HepG2 (cell line): ENCODE results near the gene DIO1. TPM values are rescaled to one million over a fixed set of nuclear protein-coding genes. Genes with fewer than 3 reads are reported as not detected.

Experiments used
- ATAC-seq: fragments of 200-7000 bp; cut with Tn5 transposase; 3 replicates; pipeline ENCODE4 v1.9.1; 2020; ENCODE audit warnings: mild to moderate bottlenecking, moderate library complexity
- BruUV-seq: library from RNA; stranded (reverse); fragments of 400-500 nt; replicated peaks from 2 replicates; lab custom pipeline; 2021; lab: Mats Ljungman, UMichigan
- CTCF ChIA-PET: fragments of 300-600 bp; formaldehyde crosslinking; extraction: SDS; loops from one replicate; lab custom pipeline; 2021; ENCODE audit warnings: low total read pairs, inconsistent platforms, low intra/inter-chr PET ratio; lab: Yijun Ruan, JAX
- POLR2A ChIA-PET: fragments of 350-600 bp; sonication (Branson Sonifier 250); formaldehyde crosslinking; loops from one replicate; lab custom pipeline; 2020; ENCODE audit warnings: antibody characterized with exemption, inconsistent platforms; lab: Yijun Ruan, JAX
- DNase-seq: peaks from one replicate; pipeline ENCODE4 v3.0.0-alpha.2; 2015; ENCODE audit warnings: low spot score
- FAIRE-seq: peaks from 3 replicates; lab custom pipeline; 2011; peaks lifted over from hg19 to GRCh38; lab: Jason Lieb, UNC
- H2AFZ ChIP-seq: one replicate; pipeline ENCODE4 v1.6.1; 2011; ENCODE audit warnings: low read length, inconsistent platforms
- H3K27ac ChIP-seq: fragments of 300-600 bp; 3 replicates; pipeline ENCODE4 v1.8.0; 2011; ENCODE audit warnings: mixed run types, mild to moderate bottlenecking, mixed read lengths, low read length, inconsistent platforms; ENCODE audit not compliant: insufficient read depth; ENCODE audit errors: extremely low read length
- H3K27me3 ChIP-seq, 2 experiments: fragments of 200-600 bp in 1 of 2; 2 replicates in 1 of 2; 3 replicates in 1 of 2; pipeline versions ENCODE4 v1.6.0 to v1.8.0; 2011; ENCODE audit warnings: low read length in 2 of 2, mild to moderate bottlenecking in 2 of 2, moderate library complexity in 2 of 2, inconsistent platforms in 1 of 2; ENCODE audit not compliant: insufficient read depth in 2 of 2, control insufficient read depth in 1 of 2
- H3K36me3 ChIP-seq, 2 experiments: fragments of 200-600 bp in 1 of 2; replicated peaks in 1 of 2; 2 replicates in 1 of 2; 3 replicates in 1 of 2; pipeline versions ENCODE4 v1.5.1 to v1.8.0; 2011; ENCODE audit warnings: low read length in 2 of 2, inconsistent platforms in 1 of 2; ENCODE audit not compliant: insufficient read depth in 2 of 2, control insufficient read depth in 1 of 2
- H3K4me1 ChIP-seq: 2 replicates; pipeline ENCODE4 v1.5.1; 2012; ENCODE audit warnings: low read length, inconsistent platforms; ENCODE audit not compliant: insufficient read depth
- H3K4me2 ChIP-seq: 2 replicates; pipeline ENCODE4 v1.6.0; 2011; ENCODE audit warnings: low read depth, low read length, inconsistent platforms
- H3K4me3 ChIP-seq, 3 experiments: fragments of 200-600 bp in 1 of 3; sonication (generic), shearing (Covaris generic) in 1 of 3; replicated peaks in 1 of 3; 2 replicates each; pipeline ENCODE4 v1.5.1; 2011 to 2016; ENCODE audit warnings: low read length in 3 of 3, inconsistent platforms in 2 of 3, low read depth in 2 of 3, mild to moderate bottlenecking in 2 of 3, control low read depth in 1 of 3, mixed read lengths in 1 of 3; ENCODE audit not compliant: insufficient read depth in 1 of 3
- H3K79me2 ChIP-seq: one replicate; pipeline ENCODE4 v1.6.1; 2011; ENCODE audit warnings: low read length, inconsistent platforms; ENCODE audit not compliant: insufficient read depth
- H3K9ac ChIP-seq: 2 replicates; pipeline ENCODE4 v1.6.0; 2011; ENCODE audit warnings: mild to moderate bottlenecking, low read depth, low read length, inconsistent platforms; ENCODE audit not compliant: insufficient read depth
- H3K9me3 ChIP-seq: 2 replicates; pipeline ENCODE4 v1.5.1; 2012; ENCODE audit warnings: mild to moderate bottlenecking, low read length
- H4K20me1 ChIP-seq: 2 replicates; pipeline ENCODE4 v1.6.0; 2011; ENCODE audit warnings: inconsistent platforms, mild to moderate bottlenecking, low read length, moderate library complexity; ENCODE audit not compliant: insufficient read depth
- HDAC6 ChIP-seq: fragments of 200-600 bp; sonication (generic); IDR thresholded peaks from 2 replicates; pipeline ENCODE4 v1.7.0; 2017; ENCODE audit warnings: mild to moderate bottlenecking, antibody characterized with exemption, low read length, low read depth
- HIC2 ChIP-seq: sonication (generic); formaldehyde crosslinking; IDR thresholded peaks from 2 replicates; pipeline ENCODE4 v1.9.0; 2022; ENCODE audit warnings: low read depth, missing genetic modification reagents
- MAFG ChIP-seq: sonication (generic); formaldehyde crosslinking; IDR thresholded peaks from 2 replicates; pipeline ENCODE4 v1.5.1; 2020; ENCODE audit warnings: mild to moderate bottlenecking, missing genetic modification reagents
- MEIS2 ChIP-seq: sonication (generic); formaldehyde crosslinking; IDR thresholded peaks from 2 replicates; pipeline ENCODE4 v1.9.0; 2021; ENCODE audit warnings: mild to moderate bottlenecking, missing genetic modification reagents
- MTA3 ChIP-seq: sonication (generic); formaldehyde crosslinking; IDR thresholded peaks from 2 replicates; pipeline ENCODE4 v1.4.0; 2020; ENCODE audit warnings: missing genetic modification reagents
- MXD4 ChIP-seq: IDR thresholded peaks from 2 replicates; pipeline ENCODE4 v1.6.1; 2016; ENCODE audit warnings: mild to moderate bottlenecking, missing biosample characterization, missing genetic modification reagents
- MZF1 ChIP-seq: sonication (generic); formaldehyde crosslinking; IDR thresholded peaks from 2 replicates; pipeline ENCODE4 v1.8.1; 2023; ENCODE audit warnings: mild to moderate bottlenecking, missing genetic modification reagents, borderline replicate concordance
- PAF1 ChIP-seq: IDR thresholded peaks from 2 replicates; pipeline ENCODE4 v1.6.1; 2016; ENCODE audit warnings: missing genetic modification reagents, missing compliant biosample characterization
- PAX8 ChIP-seq: sonication (generic); formaldehyde crosslinking; IDR thresholded peaks from 2 replicates; pipeline ENCODE4 v1.8.0; 2022; ENCODE audit warnings: mild to moderate bottlenecking, missing genetic modification reagents, borderline replicate concordance
- RORA ChIP-seq: sonication (generic); formaldehyde crosslinking; IDR thresholded peaks from 2 replicates; pipeline ENCODE4 v1.5.0; 2020; ENCODE audit warnings: mild to moderate bottlenecking, missing genetic modification reagents, moderate library complexity
- SAFB2 ChIP-seq: sonication (generic); formaldehyde crosslinking; IDR thresholded peaks from 2 replicates; pipeline ENCODE4 v1.5.1; 2020; ENCODE audit warnings: missing genetic modification reagents, low read depth, mild to moderate bottlenecking, borderline replicate concordance
- SOX6 ChIP-seq, 2 experiments: fragments of 450-650 bp in 1 of 2; sonication (generic) in 1 of 2; formaldehyde crosslinking in 1 of 2; IDR thresholded peaks; 2 replicates each; pipeline versions ENCODE4 v1.4.0 to v1.6.1; 2017 to 2020; ENCODE audit warnings: antibody characterized with exemption in 1 of 2, mild to moderate bottlenecking in 1 of 2, missing genetic modification reagents in 1 of 2
- TP53 ChIP-seq: sonication (generic); formaldehyde crosslinking; conservative IDR thresholded peaks from 2 replicates; pipeline ENCODE4 v1.4.0; 2020; ENCODE audit warnings: missing genetic modification reagents
- ZFX ChIP-seq: sonication (generic); formaldehyde crosslinking; IDR thresholded peaks from 2 replicates; pipeline ENCODE4 v1.4.0; 2020; ENCODE audit warnings: mild to moderate bottlenecking, low read depth, missing genetic modification reagents, moderate library complexity
- ZNF18 ChIP-seq: sonication (generic); formaldehyde crosslinking; IDR thresholded peaks from 2 replicates; pipeline ENCODE4 v1.8.0; 2022; ENCODE audit warnings: mild to moderate bottlenecking, missing genetic modification reagents; ENCODE audit not compliant: insufficient replicate concordance
- ZNF33B ChIP-seq: sonication (generic); formaldehyde crosslinking; IDR thresholded peaks from 2 replicates; pipeline ENCODE4 v1.5.1; 2020; ENCODE audit warnings: mild to moderate bottlenecking, missing genetic modification reagents
- ZNF430 ChIP-seq: sonication (generic); formaldehyde crosslinking; IDR thresholded peaks from 2 replicates; pipeline ENCODE4 v1.9.0; 2021; ENCODE audit warnings: mild to moderate bottlenecking, missing genetic modification reagents
- ZNF446 ChIP-seq: sonication (generic); formaldehyde crosslinking; IDR thresholded peaks from 2 replicates; pipeline ENCODE4 v1.5.0; 2020; ENCODE audit warnings: mild to moderate bottlenecking, missing genetic modification reagents
- ZNF790 ChIP-seq: sonication (generic); formaldehyde crosslinking; IDR thresholded peaks from 2 replicates; pipeline ENCODE4 v1.8.0; 2022; ENCODE audit warnings: missing genetic modification reagents, mild to moderate bottlenecking, borderline replicate concordance
- WGBS: methylation state at CpG from one replicate; pipeline ENCODE4 v1.1.6; 2017; ENCODE audit warnings: low lambda C conversion rate; 5-methylcytosine and 5-hydroxymethylcytosine counted together
- in situ Hi-C: cut with HindIII; loops from 2 replicates; pipeline ENCODE4 v1.10.0; 2017; ENCODE audit warnings: low pct_unique_long_range_greater_than_20kb; ENCODE audit not compliant: extremely low pct_ligation_motif_present
- intact Hi-C: fragments of 100-400 bp; cut with micrococcal nuclease; formaldehyde crosslinking; loops from one replicate; pipeline ENCODE4 v1.10.0; 2022; ENCODE audit not compliant: unreplicated experiment
- polyA plus RNA-seq, 8 experiments: library from polyadenylated mRNA; depleted of rRNA in 3 of 8; stranded (reverse) in 7 of 8; unstranded in 1 of 8; fragments of >200 nt; fragmentation: Illumina TruSeq in 4 of 8; extraction: Trizol in 4 of 8; gene quantifications; 2 replicates each; pipeline versions ENCODE4 v1.2.1 to v1.2.3, GENCODE V29; 2011 to 2016; ENCODE audit warnings: low read depth in 4 of 8, missing spikeins in 1 of 8, mixed read lengths in 1 of 8; ENCODE audit not compliant: insufficient read depth in 1 of 8
- total RNA-seq, 5 experiments: library from RNA; depleted of rRNA; stranded (reverse); fragments of >200 nt; fragmentation: Illumina TruSeq; extraction: Trizol; gene quantifications; 2 replicates each; pipeline ENCODE4 v1.2.3, GENCODE V29; 2016; ENCODE audit warnings: low read depth in 1 of 5

Gene DIO1
- total and polyA plus RNA-seq, 2 of the 13 experiments (the other 11 are each of a cell fraction or from before 2014, with no cell fraction given), result 13.5 to 45.6 TPM

GRCh38 chr1:53931523-53931922, 37.5 kb downstream of the DIO1 start:
- no peaks in the 10 kb centered on the region for H3K27me3 ChIP-seq
- intact Hi-C loops (no loop called here), in situ Hi-C loops (no loop called here)
- H3K9ac ChIP-seq, result no peak overlapping the region
- no peak overlapping the region for H3K4me3 ChIP-seq
- no peak for TF ChIP-seq ZNF33B
- TF ChIP-seq PAF1 (CRISPR knock-in tag), result no peak
- TF ChIP-seq MXD4, result no peak
- TF ChIP-seq RORA (CRISPR knock-in tag), result no peak
- no peak for TF ChIP-seq MEIS2 (CRISPR knock-in tag)
- no peak for TF ChIP-seq PAX8 (CRISPR knock-in tag)
- TF ChIP-seq ZNF790 (CRISPR knock-in tag), result no peak
- no peak for TF ChIP-seq ZNF446
- no peak for TF ChIP-seq MZF1 (CRISPR knock-in tag)
- TF ChIP-seq ZNF18 (CRISPR knock-in tag), result no peak
- no peak for TF ChIP-seq HIC2 (CRISPR knock-in tag)
- no peak for TF ChIP-seq MAFG (CRISPR knock-in tag)
- TF ChIP-seq ZFX, result no peak
- TF ChIP-seq MTA3 (CRISPR knock-in tag), result no peak
- TF ChIP-seq SOX6 (IDR thresholded peaks at IDR 0.05), result no peak
- TF ChIP-seq SOX6 (CRISPR knock-in tag; IDR thresholded peaks at IDR 0.05), result no peak
- no peak for TF ChIP-seq TP53 (CRISPR knock-in tag)
- no peak for TF ChIP-seq ZNF430 (CRISPR knock-in tag)
- TF ChIP-seq HDAC6, result no peak
- no peak for TF ChIP-seq SAFB2 (CRISPR knock-in tag)
- 99% methylated on average over 2 of the region's 2 CpGs for WGBS
- no peaks in the 10 kb centered on the region for H4K20me1 ChIP-seq
- ChIA-PET CTCF (no interaction called here), POLR2A (interaction anchor here (1.9 kb wide), 1 partner anchor 14 kb away, joined by 6 read pairs; the partner anchor contains the start of gene IFT25)
- H3K36me3 ChIP-seq, result peaks cover 6 to 42% of the 10 kb centered on the region in 2 experiments; a peak in 2 of 5 replicates
- H3K79me2 ChIP-seq, result no peaks in the 10 kb centered on the region
- BruUV-seq, result no TSS peak
- no peak for ATAC-seq
- FAIRE-seq, result no peak
- no peak overlapping the region for H3K27ac ChIP-seq
- H3K9me3 ChIP-seq, result peaks cover 8% of the 10 kb centered on the region; the same call in 1 of the 2 replicates
- H2AFZ ChIP-seq, result no peak overlapping the region
- no peaks in the 10 kb centered on the region for H3K4me1 ChIP-seq
- no peak overlapping the region for H3K4me2 ChIP-seq
- no peak for DNase-seq
